PC-9 (cell line): ENCODE measurements around the gene COA3.

ENCODE experiments used
- CTCF ChIP-seq: fragments of 200-600 bp; sonication (generic); conservative IDR thresholded peaks from 2 replicates; pipeline ENCODE4 v1.6.1; 2017; ENCODE audit warnings: mixed run types, antibody characterized with exemption, mild to moderate bottlenecking, moderate library complexity
- EZH2 ChIP-seq: fragments of 200-600 bp; sonication (generic); IDR thresholded peaks from 2 replicates; pipeline ENCODE4 v1.8.0; 2017; ENCODE audit warnings: antibody characterized with exemption, low read depth

- TF ChIP-seq EZH2 = no peak
- TF ChIP-seq CTCF = no peak
Measured at GRCh38 chr17:42787266-42787665, 11.2 kb downstream of the COA3 start.
